Testis (tissue), 3 donors: ENCODE results near the gene TMEM151A. TPM values are rescaled to one million over a fixed set of nuclear protein-coding genes. Genes with fewer than 3 reads are reported as not detected.

ENCODE experiments used
- DNase-seq: peaks from one replicate; pipeline ENCODE4 v3.0.0-alpha.2; 2019
- H3K27ac ChIP-seq, 2 donors: fragments of 200-600 bp; sonication (generic); one replicate each; pipeline ENCODE4 v1.5.1; 2019
- H3K27me3 ChIP-seq: fragments of 200-600 bp; sonication (generic); one replicate; pipeline ENCODE4 v1.5.1; 2019
- H3K36me3 ChIP-seq: fragments of 200-600 bp; sonication (generic); one replicate; pipeline ENCODE4 v1.5.1; 2017; ENCODE audit warnings: low read depth; ENCODE audit errors: missing control alignments
- H3K4me1 ChIP-seq: fragments of 200-600 bp; sonication (generic); one replicate; pipeline ENCODE4 v1.5.1; 2019
- H3K4me3 ChIP-seq, 2 donors: fragments of 200-600 bp; sonication (generic); one replicate each; pipeline ENCODE4 v1.5.1; 2017 to 2019
- H3K9me3 ChIP-seq: fragments of 200-600 bp; sonication (generic); one replicate; pipeline ENCODE4 v1.5.1; 2017
- CTCF ChIP-seq, 3 experiments: fragments of 450-650 bp in 2 of 3; fragments of 200-600 bp in 1 of 3; sonication (generic) in 1 of 3; IDR thresholded peaks; one replicate each; pipeline ENCODE4 v1.5.1; 2016 to 2019; ENCODE audit warnings: antibody characterized with exemption in 3 of 3, mild to moderate bottlenecking in 2 of 3, moderate library complexity in 1 of 3
- POLR2A ChIP-seq: fragments of 450-650 bp; IDR thresholded peaks from one replicate; pipeline ENCODE4 v1.6.1; 2017; ENCODE audit warnings: antibody characterized with exemption, mild to moderate bottlenecking, moderate library complexity
- WGBS, 2 donors: methylation state at CpG; one replicate each; pipeline ENCODE4 v1.1.5; 2018; 5-methylcytosine and 5-hydroxymethylcytosine counted together
- intact Hi-C: fragments of 100-400 bp; cut with DNase I; formaldehyde crosslinking; loops from one replicate; pipeline ENCODE4 v1.15.1; 2023; ENCODE audit warnings: low total_unique reads
- polyA plus RNA-seq: library from polyadenylated mRNA; stranded (reverse); fragments of 350-450 nt; fragmentation: Illumina TruSeq; extraction: RNeasy Lipid Tissue Mini Kit (QIAGEN cat#74804); gene quantifications from one replicate; pipeline ENCODE4 v1.2.3, GENCODE V29; 2014; ENCODE audit warnings: low read depth, low replicate concordance; ENCODE audit not compliant: insufficient read depth
- total RNA-seq, 2 donors: library from RNA; depleted of rRNA; stranded (reverse); fragments of >200 nt; gene quantifications; one replicate each; pipeline ENCODE4 v1.2.3, GENCODE V29; 2016

The TMEM151A gene
- total and polyA plus RNA-seq, 3 donors from 2014 or later: 0.90 to 1.7 (median 1.4) TPM

- Histone ChIP-seq H3K27me3 (no peaks in the 10 kb centered on the region), H3K9me3 (no peaks in the 10 kb centered on the region), H3K36me3 (no peaks in the 10 kb centered on the region), H3K27ac (peak within 1 kb of the TSS; percentile 31 to 65), H3K4me3 (peak within 1 kb of the TSS; percentile 84 to 85), H3K4me1 (peaks cover 32% of the 10 kb centered on the region)
- intact Hi-C loops: no loop called here
- 0 to 1% methylated on average over 7 to 53 of the region's 59 CpGs for WGBS, 2 donors
- TF ChIP-seq POLR2A (no peak), CTCF (IDR thresholded peaks at IDR 0.05) (peak in 1 of 3 experiments; percentile 69)
- DNase-seq: peak; percentile 100
Observed at GRCh38 chr11:66344550-66345315, 53.0 kb downstream of the TMEM151A start, which contains the start of gene BRMS1. Gene BRMS1 (minus strand): TSS chr11:66345104. CDS start chr11:66342234, 2,870 bp downstream.

- no peak for DNase-seq
- peaks cover 32% of the 10 kb centered on the region for H3K4me1 ChIP-seq
- no peaks in the 10 kb centered on the region for H3K36me3 ChIP-seq
- peak overlapping the region; percentile 84 to 85 for H3K4me3 ChIP-seq
- TF ChIP-seq POLR2A (no peak), CTCF (IDR thresholded peaks at IDR 0.05) (no peak)
- peak overlapping the region; percentile 31 to 65 for H3K27ac ChIP-seq
- intact Hi-C loops: no loop called here
- H3K27me3 ChIP-seq: no peaks in the 10 kb centered on the region
- no peaks in the 10 kb centered on the region for H3K9me3 ChIP-seq
- 3 to 7% methylated on average over 5 to 6 of the region's 7 CpGs for WGBS, 2 donors
Observed at GRCh38 chr11:66345316-66345649, 53.6 kb downstream of the TMEM151A start.

Other genes with a start within 250 kb of the TMEM151A start
- 1 to 10 TPM; 2.0 to 4.0 TPM for gene GAL3ST3, start 242.7 kb upstream of the TMEM151A start, total RNA-seq
- 0.84 TPM for gene GAL3ST3, start 242.7 kb upstream of the TMEM151A start, polyA plus RNA-seq
- gene SF3B2, start 239.5 kb upstream of the TMEM151A start, total RNA-seq: 100 to 1,000 TPM; 307 to 315 TPM
- gene SF3B2, start 239.5 kb upstream of the TMEM151A start, polyA plus RNA-seq: 341 TPM
- gene PACS1, start 221.6 kb upstream of the TMEM151A start, total RNA-seq: 100 to 1,000 TPM; 130 to 131 TPM
- gene PACS1, start 221.6 kb upstream of the TMEM151A start, polyA plus RNA-seq: 111 TPM
- 10 to 100 TPM; 45.9 to 53.5 TPM for gene KLC2, start 34.2 kb upstream of the TMEM151A start, total RNA-seq
- 51.7 TPM for gene KLC2, start 34.2 kb upstream of the TMEM151A start, polyA plus RNA-seq
- 100 to 1,000 TPM in 1 of 2 donors, 10 to 100 TPM in 1; 63.2 to 107 TPM for gene RAB1B, start 23.3 kb upstream of the TMEM151A start, total RNA-seq
- gene RAB1B, start 23.3 kb upstream of the TMEM151A start, polyA plus RNA-seq: 180 TPM
- 1 to 10 TPM; 4.0 to 7.4 TPM for gene CNIH2, start 13.7 kb upstream of the TMEM151A start, total RNA-seq
- 17.3 TPM for gene CNIH2, start 13.7 kb upstream of the TMEM151A start, polyA plus RNA-seq
- gene YIF1A, start 2.8 kb upstream of the TMEM151A start, total RNA-seq: 10 to 100 TPM; 60.5 to 94.1 TPM
- gene YIF1A, start 2.8 kb upstream of the TMEM151A start, polyA plus RNA-seq: 82.6 TPM
- gene CD248, start 25.1 kb downstream of the TMEM151A start, total RNA-seq: 1 to 10 TPM; 3.9 to 6.4 TPM
- gene CD248, start 25.1 kb downstream of the TMEM151A start, polyA plus RNA-seq: 35.5 TPM
- gene RIN1, start 44.5 kb downstream of the TMEM151A start, total RNA-seq: 1 to 10 TPM; 8.2 to 8.5 TPM
- gene RIN1, start 44.5 kb downstream of the TMEM151A start, polyA plus RNA-seq: 4.7 TPM
- gene BRMS1, start 53.2 kb downstream of the TMEM151A start, total RNA-seq: 10 to 100 TPM; 55.5 to 59.4 TPM
- gene BRMS1, start 53.2 kb downstream of the TMEM151A start, polyA plus RNA-seq: 67.5 TPM
- 10 to 100 TPM; 28.2 to 45.1 TPM for gene B4GAT1, start 55.7 kb downstream of the TMEM151A start, total RNA-seq
- gene B4GAT1, start 55.7 kb downstream of the TMEM151A start, polyA plus RNA-seq: 23.2 TPM
- gene SLC29A2, start 79.9 kb downstream of the TMEM151A start, total RNA-seq: 1 to 10 TPM; 1.6 to 3.1 TPM
- gene SLC29A2, start 79.9 kb downstream of the TMEM151A start, polyA plus RNA-seq: 1.2 TPM
- gene NPAS4, start 129.1 kb downstream of the TMEM151A start, total RNA-seq: 1 to 10 TPM in 1 of 2 donors, under 1 TPM in 1; 0.50 to 1.4 TPM
- 0.09 TPM for gene NPAS4, start 129.1 kb downstream of the TMEM151A start, polyA plus RNA-seq
- gene MRPL11, start 147.0 kb downstream of the TMEM151A start, total RNA-seq: 10 to 100 TPM; 21.2 to 23.7 TPM
- gene MRPL11, start 147.0 kb downstream of the TMEM151A start, polyA plus RNA-seq: 50.0 TPM
- gene PELI3, start 175.0 kb downstream of the TMEM151A start, total RNA-seq: 10 to 100 TPM; 13.0 to 17.7 TPM
- gene PELI3, start 175.0 kb downstream of the TMEM151A start, polyA plus RNA-seq: 10.2 TPM
- gene DPP3, start 188.5 kb downstream of the TMEM151A start, total RNA-seq: 10 to 100 TPM; 29.3 to 31.0 TPM
- 24.8 TPM for gene DPP3, start 188.5 kb downstream of the TMEM151A start, polyA plus RNA-seq
- 10 to 100 TPM; 86.1 to 89.3 TPM for gene BBS1, start 218.7 kb downstream of the TMEM151A start, total RNA-seq
- 42.9 TPM for gene BBS1, start 218.7 kb downstream of the TMEM151A start, polyA plus RNA-seq